Measurements from ENCODE around the gene SYT1.

The SYT1 gene

GRCh38 chr12:79141776-79142175 is 277.2 kb downstream of the SYT1 start:
- WGBS, result 91% methylated on average over 2 of the region's 2 CpGs
- Histone ChIP-seq H3K4me1 (ENCODE audit: insufficient read depth, low read length) (no peaks in the 10 kb centered on the region), H3K4me3 (ENCODE audit: low read length) (no peak overlapping the region), H3K27ac (ENCODE audit: low read depth, low read length) (no peak overlapping the region), H3K9me3 (ENCODE audit: insufficient read depth, low read depth, low read length) (no peaks in the 10 kb centered on the region), H3K36me3 (ENCODE audit: insufficient read depth, low read length) (no peaks in the 10 kb centered on the region), H3K27me3 (ENCODE audit: insufficient read depth, low read length) (no peaks in the 10 kb centered on the region), H3K9ac (ENCODE audit: low read depth, low read length) (no peak overlapping the region)

- Histone ChIP-seq H3K9ac (ENCODE audit: low read depth, low read length) (no peak overlapping the region), H3K4me1 (ENCODE audit: insufficient read depth, low read length) (no peaks in the 10 kb centered on the region), H3K27me3 (ENCODE audit: insufficient read depth, low read length) (no peaks in the 10 kb centered on the region), H3K27ac (ENCODE audit: low read depth, low read length) (no peak overlapping the region), H3K36me3 (ENCODE audit: insufficient read depth, low read length) (no peaks in the 10 kb centered on the region), H3K9me3 (ENCODE audit: insufficient read depth, low read depth, low read length) (no peaks in the 10 kb centered on the region), H3K4me3 (ENCODE audit: low read length) (no peak overlapping the region)
- WGBS, result 100% methylated on average over 2 of the region's 2 CpGs
Observed at GRCh38 chr12:79143803-79144202, 279.2 kb downstream of the SYT1 start.

- Histone ChIP-seq H3K4me1 (ENCODE audit: insufficient read depth, low read length) (no peaks in the 10 kb centered on the region), H3K36me3 (ENCODE audit: insufficient read depth, low read length) (no peaks in the 10 kb centered on the region), H3K9ac (ENCODE audit: low read depth, low read length) (no peak overlapping the region), H3K4me3 (ENCODE audit: low read length) (no peak overlapping the region), H3K27ac (ENCODE audit: low read depth, low read length) (no peak overlapping the region), H3K9me3 (ENCODE audit: insufficient read depth, low read depth, low read length) (no peaks in the 10 kb centered on the region), H3K27me3 (ENCODE audit: insufficient read depth, low read length) (no peaks in the 10 kb centered on the region)
- 93% methylated on average over 2 of the region's 2 CpGs for WGBS
Observed at GRCh38 chr12:79151956-79152355, 287.4 kb downstream of the SYT1 start.

GRCh38 chr12:79155683-79156082 is 291.1 kb downstream of the SYT1 start:
- 89% methylated on average over 3 of the region's 3 CpGs for WGBS
- H3K27me3 ChIP-seq (ENCODE audit: insufficient read depth, low read length), result no peaks in the 10 kb centered on the region
- no peak overlapping the region for H3K27ac ChIP-seq (ENCODE audit: low read depth, low read length)
- H3K9me3 ChIP-seq (ENCODE audit: insufficient read depth, low read depth, low read length), result no peaks in the 10 kb centered on the region
- no peak overlapping the region for H3K9ac ChIP-seq (ENCODE audit: low read depth, low read length)
- H3K4me3 ChIP-seq (ENCODE audit: low read length), result no peak overlapping the region
- no peaks in the 10 kb centered on the region for H3K36me3 ChIP-seq (ENCODE audit: insufficient read depth, low read length)
- no peaks in the 10 kb centered on the region for H3K4me1 ChIP-seq (ENCODE audit: insufficient read depth, low read length)

- H3K9me3 ChIP-seq (ENCODE audit: insufficient read depth, low read depth, low read length), result no peaks in the 10 kb centered on the region
- H3K36me3 ChIP-seq (ENCODE audit: insufficient read depth, low read length), result no peaks in the 10 kb centered on the region
- WGBS, result 91% methylated on average over 6 of the region's 6 CpGs
- no peaks in the 10 kb centered on the region for H3K27me3 ChIP-seq (ENCODE audit: insufficient read depth, low read length)
- no peak overlapping the region for H3K9ac ChIP-seq (ENCODE audit: low read depth, low read length)
- no peaks in the 10 kb centered on the region for H3K4me1 ChIP-seq (ENCODE audit: insufficient read depth, low read length)
- H3K27ac ChIP-seq (ENCODE audit: low read depth, low read length), result no peak overlapping the region
- H3K4me3 ChIP-seq (ENCODE audit: low read length), result no peak overlapping the region
Observed at GRCh38 chr12:79156846-79157463, 292.4 kb downstream of the SYT1 start.

GRCh38 chr12:79161249-79161934 is 296.8 kb downstream of the SYT1 start:
- no peaks in the 10 kb centered on the region for H3K4me1 ChIP-seq (ENCODE audit: insufficient read depth, low read length)
- H3K36me3 ChIP-seq (ENCODE audit: insufficient read depth, low read length), result no peaks in the 10 kb centered on the region
- no peak overlapping the region for H3K9ac ChIP-seq (ENCODE audit: low read depth, low read length)
- no peaks in the 10 kb centered on the region for H3K27me3 ChIP-seq (ENCODE audit: insufficient read depth, low read length)
- H3K4me3 ChIP-seq (ENCODE audit: low read length), result no peak overlapping the region
- H3K27ac ChIP-seq (ENCODE audit: low read depth, low read length), result no peak overlapping the region
- WGBS, result no CpG with 5 or more reads among the region's 1 CpG
- no peaks in the 10 kb centered on the region for H3K9me3 ChIP-seq (ENCODE audit: insufficient read depth, low read depth, low read length)

GRCh38 chr12:79162147-79162772 is 297.7 kb downstream of the SYT1 start:
- Histone ChIP-seq H3K4me1 (ENCODE audit: insufficient read depth, low read length) (no peaks in the 10 kb centered on the region), H3K9me3 (ENCODE audit: insufficient read depth, low read depth, low read length) (no peaks in the 10 kb centered on the region), H3K36me3 (ENCODE audit: insufficient read depth, low read length) (no peaks in the 10 kb centered on the region), H3K4me3 (ENCODE audit: low read length) (no peak overlapping the region), H3K27ac (ENCODE audit: low read depth, low read length) (no peak overlapping the region), H3K9ac (ENCODE audit: low read depth, low read length) (no peak overlapping the region), H3K27me3 (ENCODE audit: insufficient read depth, low read length) (no peaks in the 10 kb centered on the region)
- 86% methylated on average over 3 of the region's 3 CpGs for WGBS

- Histone ChIP-seq H3K4me1 (ENCODE audit: insufficient read depth, low read length) (no peaks in the 10 kb centered on the region), H3K36me3 (ENCODE audit: insufficient read depth, low read length) (no peaks in the 10 kb centered on the region), H3K9me3 (ENCODE audit: insufficient read depth, low read depth, low read length) (no peaks in the 10 kb centered on the region), H3K27me3 (ENCODE audit: insufficient read depth, low read length) (no peaks in the 10 kb centered on the region), H3K27ac (ENCODE audit: low read depth, low read length) (no peak overlapping the region), H3K4me3 (ENCODE audit: low read length) (no peak overlapping the region), H3K9ac (ENCODE audit: low read depth, low read length) (no peak overlapping the region)
- 91% methylated on average over 1 of the region's 1 CpG for WGBS
Observed at GRCh38 chr12:79162948-79163347, 298.4 kb downstream of the SYT1 start.

GRCh38 chr12:79164890-79165289 is 300.3 kb downstream of the SYT1 start:
- H3K27ac ChIP-seq (ENCODE audit: low read depth, low read length), result no peak overlapping the region
- no peak overlapping the region for H3K4me3 ChIP-seq (ENCODE audit: low read length)
- H3K27me3 ChIP-seq (ENCODE audit: insufficient read depth, low read length), result no peaks in the 10 kb centered on the region
- 93% methylated on average over 1 of the region's 2 CpGs for WGBS
- no peaks in the 10 kb centered on the region for H3K36me3 ChIP-seq (ENCODE audit: insufficient read depth, low read length)
- no peaks in the 10 kb centered on the region for H3K4me1 ChIP-seq (ENCODE audit: insufficient read depth, low read length)
- H3K9me3 ChIP-seq (ENCODE audit: insufficient read depth, low read depth, low read length), result no peaks in the 10 kb centered on the region
- no peak overlapping the region for H3K9ac ChIP-seq (ENCODE audit: low read depth, low read length)

- WGBS, result 91% methylated on average over 2 of the region's 2 CpGs
- H3K4me1 ChIP-seq (ENCODE audit: insufficient read depth, low read length), result no peaks in the 10 kb centered on the region
Observed at GRCh38 chr12:79168687-79169086, 304.1 kb downstream of the SYT1 start.

GRCh38 chr12:79174626-79175025 is 310.1 kb downstream of the SYT1 start:
- Histone ChIP-seq H3K27me3 (ENCODE audit: insufficient read depth, low read length) (no peaks in the 10 kb centered on the region), H3K27ac (ENCODE audit: low read depth, low read length) (no peak overlapping the region), H3K36me3 (ENCODE audit: insufficient read depth, low read length) (no peaks in the 10 kb centered on the region), H3K9me3 (ENCODE audit: insufficient read depth, low read depth, low read length) (no peaks in the 10 kb centered on the region), H3K4me1 (ENCODE audit: insufficient read depth, low read length) (no peaks in the 10 kb centered on the region), H3K9ac (ENCODE audit: low read depth, low read length) (no peak overlapping the region), H3K4me3 (ENCODE audit: low read length) (no peak overlapping the region)
- 39% methylated on average over 1 of the region's 1 CpG for WGBS

More at GRCh38 chr12:79168687-79169086, 304.1 kb downstream of the SYT1 start:
- H3K36me3 ChIP-seq (ENCODE audit: insufficient read depth, low read length), result no peaks in the 10 kb centered on the region
- H3K9ac ChIP-seq (ENCODE audit: low read depth, low read length), result no peak overlapping the region
- no peak overlapping the region for H3K27ac ChIP-seq (ENCODE audit: low read depth, low read length)
- H3K9me3 ChIP-seq (ENCODE audit: insufficient read depth, low read depth, low read length), result no peaks in the 10 kb centered on the region
- H3K27me3 ChIP-seq (ENCODE audit: insufficient read depth, low read length), result no peaks in the 10 kb centered on the region
- no peak overlapping the region for H3K4me3 ChIP-seq (ENCODE audit: low read length)
